Natural killer cell (primary cell): Measurements from ENCODE around the gene TBCD. TPM values are rescaled to one million over a fixed set of nuclear protein-coding genes. Genes with fewer than 3 reads are reported as not detected.

Experiments
- ATAC-seq, 3 donors: fragments of 150-1000 bp in 2 of 3; fragments of 200-7000 bp in 1 of 3; cut with Tn5 transposase; 1 replicate in 1 of 3; 2 replicates in 2 of 3; pipeline ENCODE4 v1.10.0; 2021; ENCODE audit warnings: mild to moderate bottlenecking in 2 of 3, moderate library complexity in 2 of 3
- DNase-seq, 2 donors: peaks; one replicate each; pipeline versions ENCODE4 v3.0.0 to v3.0.0-alpha.2; 2013 to 2021; ENCODE audit warnings: mixed read lengths in 1 of 2
- H3K27ac ChIP-seq: one replicate; pipeline ENCODE4 v1.5.1; 2013; ENCODE audit warnings: mild to moderate bottlenecking, low read length
- H3K27me3 ChIP-seq: one replicate; pipeline ENCODE4 v1.6.1; 2013; ENCODE audit warnings: low read length; ENCODE audit not compliant: control insufficient read depth, insufficient read depth
- H3K36me3 ChIP-seq: one replicate; pipeline ENCODE4 v1.6.1; 2013; ENCODE audit warnings: low read length; ENCODE audit not compliant: control insufficient read depth, insufficient read depth
- H3K4me1 ChIP-seq: one replicate; pipeline ENCODE4 v1.6.1; 2013; ENCODE audit warnings: low read length; ENCODE audit not compliant: control insufficient read depth, insufficient read depth
- H3K4me3 ChIP-seq: one replicate; pipeline ENCODE4 v1.5.1; 2013; ENCODE audit warnings: low read length
- H3K9me3 ChIP-seq: one replicate; pipeline ENCODE4 v1.6.1; 2013; ENCODE audit warnings: low read length; ENCODE audit not compliant: control insufficient read depth, insufficient read depth
- H3K27ac Mint-ChIP-seq, 2 donors: one replicate each; pipeline ENCODE4 v1.8.0; 2022; ENCODE audit warnings: mild to moderate bottlenecking in 2 of 2, mixed read lengths in 2 of 2, moderate library complexity in 1 of 2
- H3K27me3 Mint-ChIP-seq, 2 donors: one replicate each; pipeline ENCODE4 v1.8.0; 2022; ENCODE audit warnings: low read depth in 2 of 2, mixed read lengths in 2 of 2
- H3K36me3 Mint-ChIP-seq: one replicate; pipeline ENCODE4 v1.8.0; 2022; ENCODE audit warnings: mixed read lengths
- H3K4me1 Mint-ChIP-seq, 2 donors: one replicate each; pipeline ENCODE4 v1.8.0; 2022; ENCODE audit warnings: mixed read lengths in 2 of 2
- H3K4me3 Mint-ChIP-seq: one replicate; pipeline ENCODE4 v1.8.0; 2022; ENCODE audit warnings: mild to moderate bottlenecking, moderate library complexity, mixed read lengths
- H3K9me3 Mint-ChIP-seq, 2 donors: one replicate each; pipeline ENCODE4 v1.8.0; 2022; ENCODE audit warnings: mixed read lengths in 2 of 2
- CTCF ChIP-seq: fragments of 200-600 bp; IDR thresholded peaks from one replicate; pipeline ENCODE4 v1.8.0; 2022; ENCODE audit warnings: antibody characterized with exemption
- WGBS: methylation state at CpG from one replicate; pipeline ENCODE4 v1.1.7; 2013; ENCODE audit warnings: missing lambda C conversion rate; ENCODE audit not compliant: insufficient coverage; 5-methylcytosine and 5-hydroxymethylcytosine counted together
- intact Hi-C: fragments of 100-400 bp; cut with micrococcal nuclease; formaldehyde crosslinking; loops from one replicate; pipeline ENCODE4 v1.14.2; 2022
- total RNA-seq, 4 donors: library from RNA; stranded (reverse); fragments of 120-200 nt in 1 of 4; gene quantifications; one replicate each; pipeline versions ENCODE4 v1.2.3 to v1.2.4, GENCODE V29; 2013 to 2022

Gene TBCD
- total RNA-seq, 3 donors from 2014 or later (not counting 1 experiment from before 2014, with no cell fraction given), result 92.0 to 149 (median 132) TPM

GRCh38 chr17:82815790-82816305 is 64.0 kb downstream of the TBCD start:
- H3K36me3 ChIP-seq, result peaks cover 6% of the 10 kb centered on the region
- peaks cover 0 to 2% of the 10 kb centered on the region in 2 donors for H3K9me3 Mint-ChIP-seq
- H3K4me3 Mint-ChIP-seq, result no peak overlapping the region
- H3K27ac ChIP-seq, result no peak overlapping the region
- TF ChIP-seq CTCF, result no peak
- ATAC-seq (no peak), DNase-seq (no peak)
- no peak overlapping the region for H3K4me3 ChIP-seq
- no peak overlapping the region for H3K27ac Mint-ChIP-seq
- peaks cover 8% of the 10 kb centered on the region for H3K36me3 Mint-ChIP-seq
- H3K27me3 ChIP-seq, result no peaks in the 10 kb centered on the region
- intact Hi-C loops, result no loop called here
- WGBS, result 91% methylated on average over 12 of the region's 13 CpGs
- no peaks in the 10 kb centered on the region for H3K4me1 ChIP-seq
- peaks cover 0 to 13% of the 10 kb centered on the region in 2 donors for H3K4me1 Mint-ChIP-seq
- H3K27me3 Mint-ChIP-seq, result no peaks in the 10 kb centered on the region
- H3K9me3 ChIP-seq, result no peaks in the 10 kb centered on the region

- H3K36me3 ChIP-seq, result peaks cover 6% of the 10 kb centered on the region
- no peaks in the 10 kb centered on the region for H3K27me3 ChIP-seq
Measured at GRCh38 chr17:82816358-82816757, 64.5 kb downstream of the TBCD start.

GRCh38 chr17:82817947-82818346 is 66.1 kb downstream of the TBCD start:
- Mint-ChIP-seq H3K4me3 (no peak overlapping the region), H3K9me3 (peaks cover 0 to 2% of the 10 kb centered on the region in 2 donors), H3K4me1 (peaks cover 0 to 22% of the 10 kb centered on the region in 2 donors), H3K36me3 (peaks cover 8% of the 10 kb centered on the region), H3K27me3 (no peaks in the 10 kb centered on the region), H3K27ac (no peak overlapping the region)
- DNase-seq, result no peak
- Histone ChIP-seq H3K36me3 (peaks cover 8% of the 10 kb centered on the region), H3K9me3 (no peaks in the 10 kb centered on the region), H3K4me3 (no peak overlapping the region), H3K27me3 (no peaks in the 10 kb centered on the region), H3K27ac (no peak overlapping the region), H3K4me1 (no peaks in the 10 kb centered on the region)
- intact Hi-C loops, result no loop called here
- ATAC-seq, result no peak
- 88% methylated on average over 5 of the region's 5 CpGs for WGBS
- no peak for TF ChIP-seq CTCF

More at GRCh38 chr17:82816358-82816757, 64.5 kb downstream of the TBCD start:
- DNase-seq (no peak), ATAC-seq (no peak)
- intact Hi-C loops, result no loop called here
- H3K4me3 Mint-ChIP-seq, result no peak overlapping the region
- Histone ChIP-seq H3K4me3 (no peak overlapping the region), H3K4me1 (no peaks in the 10 kb centered on the region), H3K9me3 (no peaks in the 10 kb centered on the region), H3K27ac (no peak overlapping the region)
- no peak overlapping the region for H3K27ac Mint-ChIP-seq
- WGBS, result 84% methylated on average over 6 of the region's 7 CpGs
- peaks cover 8% of the 10 kb centered on the region for H3K36me3 Mint-ChIP-seq
- peaks cover 0 to 13% of the 10 kb centered on the region in 2 donors for H3K4me1 Mint-ChIP-seq
- peaks cover 0 to 2% of the 10 kb centered on the region in 2 donors for H3K9me3 Mint-ChIP-seq
- TF ChIP-seq CTCF, result no peak
- H3K27me3 Mint-ChIP-seq, result no peaks in the 10 kb centered on the region
